Measurements from ENCODE around the gene ORM2.

DNA sequence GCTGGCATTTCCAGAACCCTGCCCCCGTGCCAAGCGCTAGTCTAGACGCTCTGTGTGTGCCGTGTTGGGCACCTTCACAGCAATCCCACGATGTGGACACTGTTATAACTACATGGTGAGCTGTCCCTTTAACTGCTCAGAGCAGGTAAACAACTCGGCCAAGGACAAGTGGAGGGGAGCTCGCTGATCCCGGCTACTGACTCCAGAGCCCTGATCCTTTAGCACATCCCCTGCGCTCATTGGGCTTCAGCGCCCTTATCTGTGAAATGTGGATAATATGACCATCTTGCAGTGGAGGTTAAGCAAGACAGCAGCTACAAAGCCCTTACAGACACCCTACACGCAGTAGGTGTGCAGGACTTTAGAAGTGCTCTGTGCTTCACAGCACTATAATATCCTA lies 16.5 kb downstream of the ORM2 start:
- no peak for TF ChIP-seq POLR2AphosphoS5 (IDR thresholded peaks at IDR 0.05)
- TF ChIP-seq, protein P1, sequence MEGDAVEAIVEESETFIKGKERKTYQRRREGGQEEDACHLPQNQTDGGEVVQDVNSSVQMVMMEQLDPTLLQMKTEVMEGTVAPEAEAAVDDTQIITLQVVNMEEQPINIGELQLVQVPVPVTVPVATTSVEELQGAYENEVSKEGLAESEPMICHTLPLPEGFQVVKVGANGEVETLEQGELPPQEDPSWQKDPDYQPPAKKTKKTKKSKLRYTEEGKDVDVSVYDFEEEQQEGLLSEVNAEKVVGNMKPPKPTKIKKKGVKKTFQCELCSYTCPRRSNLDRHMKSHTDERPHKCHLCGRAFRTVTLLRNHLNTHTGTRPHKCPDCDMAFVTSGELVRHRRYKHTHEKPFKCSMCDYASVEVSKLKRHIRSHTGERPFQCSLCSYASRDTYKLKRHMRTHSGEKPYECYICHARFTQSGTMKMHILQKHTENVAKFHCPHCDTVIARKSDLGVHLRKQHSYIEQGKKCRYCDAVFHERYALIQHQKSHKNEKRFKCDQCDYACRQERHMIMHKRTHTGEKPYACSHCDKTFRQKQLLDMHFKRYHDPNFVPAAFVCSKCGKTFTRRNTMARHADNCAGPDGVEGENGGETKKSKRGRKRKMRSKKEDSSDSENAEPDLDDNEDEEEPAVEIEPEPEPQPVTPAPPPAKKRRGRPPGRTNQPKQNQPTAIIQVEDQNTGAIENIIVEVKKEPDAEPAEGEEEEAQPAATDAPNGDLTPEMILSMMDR (IDR thresholded peaks at IDR 0.05), result no peak

Measured in suprapubic skin (tissue), 3 donors.